HepG2 (cell line): ENCODE data around the gene BPIFB4. TPM values are rescaled to one million over a fixed set of nuclear protein-coding genes. Genes with fewer than 3 reads are reported as not detected.

Source experiments
- ATAC-seq: fragments of 200-7000 bp; cut with Tn5 transposase; 3 replicates; pipeline ENCODE4 v1.9.1; 2020; ENCODE audit warnings: mild to moderate bottlenecking, moderate library complexity
- BruUV-seq: library from RNA; stranded (reverse); fragments of 400-500 nt; replicated peaks from 2 replicates; lab custom pipeline; 2021; lab: Mats Ljungman, UMichigan
- CTCF ChIA-PET: fragments of 300-600 bp; formaldehyde crosslinking; extraction: SDS; loops from one replicate; lab custom pipeline; 2021; ENCODE audit warnings: low total read pairs, inconsistent platforms, low intra/inter-chr PET ratio; lab: Yijun Ruan, JAX
- POLR2A ChIA-PET: fragments of 350-600 bp; sonication (Branson Sonifier 250); formaldehyde crosslinking; loops from one replicate; lab custom pipeline; 2020; ENCODE audit warnings: antibody characterized with exemption, inconsistent platforms; lab: Yijun Ruan, JAX
- DNase-seq: peaks from one replicate; pipeline ENCODE4 v3.0.0-alpha.2; 2015; ENCODE audit warnings: low spot score
- FAIRE-seq: peaks from 3 replicates; lab custom pipeline; 2011; peaks lifted over from hg19 to GRCh38; lab: Jason Lieb, UNC
- H2AFZ ChIP-seq: one replicate; pipeline ENCODE4 v1.6.1; 2011; ENCODE audit warnings: low read length, inconsistent platforms
- H3K27ac ChIP-seq: fragments of 300-600 bp; 3 replicates; pipeline ENCODE4 v1.8.0; 2011; ENCODE audit warnings: mixed run types, mild to moderate bottlenecking, mixed read lengths, low read length, inconsistent platforms; ENCODE audit not compliant: insufficient read depth; ENCODE audit errors: extremely low read length
- H3K27me3 ChIP-seq, 2 experiments: fragments of 200-600 bp in 1 of 2; 2 replicates in 1 of 2; 3 replicates in 1 of 2; pipeline versions ENCODE4 v1.6.0 to v1.8.0; 2011; ENCODE audit warnings: low read length in 2 of 2, mild to moderate bottlenecking in 2 of 2, moderate library complexity in 2 of 2, inconsistent platforms in 1 of 2; ENCODE audit not compliant: insufficient read depth in 2 of 2, control insufficient read depth in 1 of 2
- H3K36me3 ChIP-seq, 2 experiments: fragments of 200-600 bp in 1 of 2; replicated peaks in 1 of 2; 2 replicates in 1 of 2; 3 replicates in 1 of 2; pipeline versions ENCODE4 v1.5.1 to v1.8.0; 2011; ENCODE audit warnings: low read length in 2 of 2, inconsistent platforms in 1 of 2; ENCODE audit not compliant: insufficient read depth in 2 of 2, control insufficient read depth in 1 of 2
- H3K4me1 ChIP-seq: 2 replicates; pipeline ENCODE4 v1.5.1; 2012; ENCODE audit warnings: low read length, inconsistent platforms; ENCODE audit not compliant: insufficient read depth
- H3K4me2 ChIP-seq: 2 replicates; pipeline ENCODE4 v1.6.0; 2011; ENCODE audit warnings: low read depth, low read length, inconsistent platforms
- H3K4me3 ChIP-seq, 3 experiments: fragments of 200-600 bp in 1 of 3; sonication (generic), shearing (Covaris generic) in 1 of 3; replicated peaks in 1 of 3; 2 replicates each; pipeline ENCODE4 v1.5.1; 2011 to 2016; ENCODE audit warnings: low read length in 3 of 3, inconsistent platforms in 2 of 3, low read depth in 2 of 3, mild to moderate bottlenecking in 2 of 3, control low read depth in 1 of 3, mixed read lengths in 1 of 3; ENCODE audit not compliant: insufficient read depth in 1 of 3
- H3K79me2 ChIP-seq: one replicate; pipeline ENCODE4 v1.6.1; 2011; ENCODE audit warnings: low read length, inconsistent platforms; ENCODE audit not compliant: insufficient read depth
- H3K9ac ChIP-seq: 2 replicates; pipeline ENCODE4 v1.6.0; 2011; ENCODE audit warnings: mild to moderate bottlenecking, low read depth, low read length, inconsistent platforms; ENCODE audit not compliant: insufficient read depth
- H3K9me3 ChIP-seq: 2 replicates; pipeline ENCODE4 v1.5.1; 2012; ENCODE audit warnings: mild to moderate bottlenecking, low read length
- H4K20me1 ChIP-seq: 2 replicates; pipeline ENCODE4 v1.6.0; 2011; ENCODE audit warnings: inconsistent platforms, mild to moderate bottlenecking, low read length, moderate library complexity; ENCODE audit not compliant: insufficient read depth
- CHD4 ChIP-seq: fragments of 200-600 bp; sonication (generic); IDR thresholded peaks from 2 replicates; pipeline ENCODE4 v1.7.0; 2017; ENCODE audit warnings: mild to moderate bottlenecking, low read length, borderline replicate concordance
- HIC2 ChIP-seq: sonication (generic); formaldehyde crosslinking; IDR thresholded peaks from 2 replicates; pipeline ENCODE4 v1.9.0; 2022; ENCODE audit warnings: low read depth, missing genetic modification reagents
- HNRNPLL ChIP-seq: fragments of 200-400 bp; formaldehyde crosslinking; IDR thresholded peaks from 2 replicates; pipeline ENCODE4 v1.6.1; 2017; ENCODE audit warnings: mild to moderate bottlenecking, low read depth, low read length; ENCODE audit not compliant: poor library complexity, severe bottlenecking
- THYN1 ChIP-seq: sonication (generic); formaldehyde crosslinking; IDR thresholded peaks from 2 replicates; pipeline ENCODE4 v1.8.1; 2023; ENCODE audit warnings: low read depth, mild to moderate bottlenecking, moderate library complexity, missing genetic modification reagents, borderline replicate concordance
- U2AF1 ChIP-seq: fragments of 200-400 bp; formaldehyde crosslinking; optimal IDR thresholded peaks from 2 replicates; pipeline ENCODE3; 2017; ENCODE audit warnings: mild to moderate bottlenecking, low read depth, low read length
- ZNF232 ChIP-seq: sonication (generic); formaldehyde crosslinking; IDR thresholded peaks from 2 replicates; pipeline ENCODE4 v1.4.0; 2020; ENCODE audit warnings: missing genetic modification reagents, borderline replicate concordance
- ZNF782 ChIP-seq: sonication (generic); formaldehyde crosslinking; IDR thresholded peaks from 2 replicates; pipeline ENCODE4 v1.4.0; 2020; ENCODE audit warnings: missing genetic modification reagents, mild to moderate bottlenecking, borderline replicate concordance
- whole genome bisulfite sequencing: methylation state at CpG from one replicate; pipeline ENCODE4 v1.1.6; 2017; ENCODE audit warnings: low lambda C conversion rate; 5-methylcytosine and 5-hydroxymethylcytosine counted together
- in situ Hi-C: cut with HindIII; loops from 2 replicates; pipeline ENCODE4 v1.10.0; 2017; ENCODE audit warnings: low pct_unique_long_range_greater_than_20kb; ENCODE audit not compliant: extremely low pct_ligation_motif_present
- intact Hi-C: fragments of 100-400 bp; cut with micrococcal nuclease; formaldehyde crosslinking; loops from one replicate; pipeline ENCODE4 v1.10.0; 2022; ENCODE audit not compliant: unreplicated experiment
- polyA plus RNA-seq, 8 experiments: library from polyadenylated mRNA; depleted of rRNA in 3 of 8; stranded (reverse) in 7 of 8; unstranded in 1 of 8; fragments of >200 nt; fragmentation: Illumina TruSeq in 4 of 8; extraction: Trizol in 4 of 8; gene quantifications; 2 replicates each; pipeline versions ENCODE4 v1.2.1 to v1.2.3, GENCODE V29; 2011 to 2016; ENCODE audit warnings: low read depth in 4 of 8, missing spikeins in 1 of 8, mixed read lengths in 1 of 8; ENCODE audit not compliant: insufficient read depth in 1 of 8
- total RNA-seq, 5 experiments: library from RNA; depleted of rRNA; stranded (reverse); fragments of >200 nt; fragmentation: Illumina TruSeq; extraction: Trizol; gene quantifications; 2 replicates each; pipeline ENCODE4 v1.2.3, GENCODE V29; 2016; ENCODE audit warnings: low read depth in 1 of 5
- TF ChIP-seq, protein P1 (sequence below): sonication (generic); formaldehyde crosslinking; IDR thresholded peaks from 2 replicates; pipeline ENCODE4 v1.8.0; 2022; ENCODE audit warnings: mild to moderate bottlenecking, missing genetic modification reagents, moderate library complexity

The BPIFB4 gene
- total and polyA plus RNA-seq, 2 of the 13 experiments (the other 11 are each of a cell fraction or from before 2014, with no cell fraction given) = 0.09 TPM; not detected in 1

GRCh38 chr20:33137195-33137594, 57.8 kb downstream of the BPIFB4 start:
- H3K27me3 ChIP-seq = peaks cover 2 to 19% of the 10 kb centered on the region in 2 experiments; a peak in 3 of 5 replicates
- intact Hi-C loops = no loop called here
- H3K4me1 ChIP-seq = peaks cover 6% of the 10 kb centered on the region; the same call in 1 of the 2 replicates
- H3K4me2 ChIP-seq = no peak overlapping the region
- no peak for ATAC-seq
- FAIRE-seq = no peak
- no TSS peak for BruUV-seq
- in situ Hi-C loops = no loop called here
- no peaks in the 10 kb centered on the region for H4K20me1 ChIP-seq
- WGBS = 0% methylated on average over 3 of the region's 3 CpGs
- CTCF ChIA-PET = no interaction called here
- H3K4me3 ChIP-seq = no peak overlapping the region
- H3K9me3 ChIP-seq = no peaks in the 10 kb centered on the region
- DNase-seq = no peak
- TF ChIP-seq ZNF232 (CRISPR knock-in tag) (no peak), ZNF782 (no peak), THYN1 (CRISPR knock-in tag) (no peak), HNRNPLL (no peak), U2AF1 (no peak), CHD4 (no peak), HIC2 (CRISPR knock-in tag) (no peak)
- TF ChIP-seq, protein P1, sequence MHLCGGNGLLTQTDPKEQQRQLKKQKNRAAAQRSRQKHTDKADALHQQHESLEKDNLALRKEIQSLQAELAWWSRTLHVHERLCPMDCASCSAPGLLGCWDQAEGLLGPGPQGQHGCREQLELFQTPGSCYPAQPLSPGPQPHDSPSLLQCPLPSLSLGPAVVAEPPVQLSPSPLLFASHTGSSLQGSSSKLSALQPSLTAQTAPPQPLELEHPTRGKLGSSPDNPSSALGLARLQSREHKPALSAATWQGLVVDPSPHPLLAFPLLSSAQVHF (CRISPR knock-in tag) = no peak
- POLR2A ChIA-PET = no interaction called here
- H3K36me3 ChIP-seq = no peaks in the 10 kb centered on the region
- no peaks in the 10 kb centered on the region for H3K79me2 ChIP-seq
- no peak overlapping the region for H3K27ac ChIP-seq
- H3K9ac ChIP-seq = no peak overlapping the region
- no peak overlapping the region for H2AFZ ChIP-seq
